K562 (cell line): ENCODE results near the gene HSD17B3. TPM values are rescaled to one million over a fixed set of nuclear protein-coding genes. Genes with fewer than 3 reads are reported as not detected.

Experiments
- BRF1 ChIP-seq: IDR thresholded peaks from 3 replicates; pipeline ENCODE4 v1.6.1; 2011; ENCODE audit warnings: borderline replicate concordance, mild to moderate bottlenecking; ENCODE audit not compliant: insufficient read length; ENCODE audit errors: extremely low read depth
- GABPB2 ChIP-seq: fragments of 250-450 bp; sonication (Bioruptor Pico); conservative IDR thresholded peaks from 2 replicates; pipeline ENCODE4 v1.5.1; 2021; ENCODE audit warnings: mild to moderate bottlenecking
- L3MBTL2 ChIP-seq: fragments of 450-650 bp; IDR thresholded peaks from 2 replicates; pipeline ENCODE4 v1.6.1; 2016; ENCODE audit warnings: mild to moderate bottlenecking, moderate library complexity
- PTTG1 ChIP-seq: fragments of 450-650 bp; IDR thresholded peaks from 2 replicates; pipeline ENCODE4 v1.6.1; 2016; ENCODE audit warnings: low read depth, mild to moderate bottlenecking, missing genetic modification characterization, missing compliant biosample characterization
- RBM25 ChIP-seq: fragments of 200-400 bp; formaldehyde crosslinking; IDR thresholded peaks from 2 replicates; pipeline ENCODE4 v1.6.1; 2018; ENCODE audit warnings: low read length, low read depth, moderate library complexity; ENCODE audit not compliant: severe bottlenecking
- ZNF408 ChIP-seq: fragments of 250-450 bp; sonication (Bioruptor Pico); IDR thresholded peaks from 2 replicates; pipeline ENCODE4 v1.4.0; 2020; ENCODE audit warnings: low read depth, mild to moderate bottlenecking, moderate library complexity
- ZNF609 ChIP-seq: sonication (generic); formaldehyde crosslinking; IDR thresholded peaks from 2 replicates; pipeline ENCODE4 v1.8.1; 2023; ENCODE audit warnings: missing genetic modification reagents, mild to moderate bottlenecking, borderline replicate concordance
- polyA plus RNA-seq, 8 experiments: library from polyadenylated mRNA; depleted of rRNA in 4 of 8; stranded (reverse) in 5 of 8; unstranded in 3 of 8; fragments of >200 nt; fragmentation: Nextera tagmentation in 2 of 8; fragmentation: Illumina TruSeq in 1 of 8; extraction: Ambion mirVana in 2 of 8; extraction: Trizol in 1 of 8; gene quantifications; 2 replicates each; pipeline versions ENCODE4 v1.2.1 to v1.2.3, GENCODE V29; 2011 to 2014; ENCODE audit warnings: inconsistent platforms in 1 of 8, missing spikeins in 1 of 8
- total RNA-seq, 7 experiments: library from RNA; depleted of rRNA in 6 of 7; stranded (reverse); fragments of >200 nt in 6 of 7; fragmentation: Illumina TruSeq in 2 of 7; extraction: Trizol in 2 of 7; gene quantifications; 2 replicates each; pipeline versions ENCODE4 v1.2.1 to v1.2.3, GENCODE V29; 2011 to 2021; ENCODE audit warnings: low replicate concordance in 1 of 7

HSD17B3 gene
- total and polyA plus RNA-seq, 9 of the 15 experiments (the other 6 are each of a cell fraction or from before 2014, with no cell fraction given): not detected

GRCh38 chr9:96343515-96344360, 41.8 kb upstream of the HSD17B3 start (continued):
- no peak for TF ChIP-seq ZNF609 (CRISPR knock-in tag)
- TF ChIP-seq RBM25: no peak
- no peak for TF ChIP-seq BRF1
- no peak for TF ChIP-seq PTTG1
- no peak for TF ChIP-seq L3MBTL2
- no peak for TF ChIP-seq GABPB2 (CRISPR knock-in tag)
- TF ChIP-seq ZNF408 (CRISPR knock-in tag): no peak
- TF ChIP-seq, all 486 proteins: peak for 0
